Mesendoderm (in vitro differentiated cells): ENCODE results near the gene CALD1.

Experiments used
- DNase-seq: peaks from one replicate; pipeline ENCODE4 v3.0.0; 2013
- H2AK5ac ChIP-seq: 2 replicates; pipeline ENCODE4 v1.6.1; 2013; ENCODE audit warnings: low read length, inconsistent platforms
- H2BK120ac ChIP-seq: 2 replicates; pipeline ENCODE4 v1.6.1; 2013; ENCODE audit warnings: low read depth, mild to moderate bottlenecking, low read length, moderate library complexity, mixed read lengths
- H2BK15ac ChIP-seq: replicated peaks from 2 replicates; pipeline ENCODE4 v1.6.1; 2013; ENCODE audit warnings: low read depth, mild to moderate bottlenecking, moderate library complexity
- H2BK5ac ChIP-seq: 2 replicates; pipeline ENCODE4 v1.6.1; 2013; ENCODE audit warnings: low read length, inconsistent platforms
- H3K18ac ChIP-seq: 2 replicates; pipeline ENCODE4 v1.6.1; 2013; ENCODE audit warnings: mild to moderate bottlenecking, low read length, mixed read lengths
- H3K23ac ChIP-seq: one replicate; pipeline ENCODE4 v1.6.1; 2013; ENCODE audit warnings: low read length
- H3K27ac ChIP-seq: 2 replicates; pipeline ENCODE4 v1.5.1; 2013; ENCODE audit warnings: low read depth, mild to moderate bottlenecking, inconsistent platforms, low read length, moderate library complexity
- H3K27me3 ChIP-seq: 2 replicates; pipeline ENCODE4 v1.6.1; 2013; ENCODE audit warnings: low read length, control low read depth, mild to moderate bottlenecking, inconsistent platforms; ENCODE audit not compliant: insufficient read depth, poor library complexity
- H3K36me3 ChIP-seq: 2 replicates; pipeline ENCODE4 v1.6.1; 2013; ENCODE audit warnings: low read length, inconsistent platforms; ENCODE audit not compliant: control insufficient read depth, insufficient read depth
- H3K4ac ChIP-seq: one replicate; pipeline ENCODE4 v1.6.1; 2013; ENCODE audit warnings: low read depth, mild to moderate bottlenecking, low read length, moderate library complexity
- H3K4me1 ChIP-seq: 2 replicates; pipeline ENCODE4 v1.6.1; 2013; ENCODE audit warnings: low read depth, low read length, inconsistent platforms; ENCODE audit not compliant: control insufficient read depth
- H3K4me2 ChIP-seq: 2 replicates; pipeline ENCODE4 v1.6.1; 2013; ENCODE audit warnings: low read length
- H3K4me3 ChIP-seq: 2 replicates; pipeline ENCODE4 v1.5.1; 2013; ENCODE audit warnings: mild to moderate bottlenecking, low read length
- H3K56ac ChIP-seq: one replicate; pipeline ENCODE4 v1.6.1; 2013; ENCODE audit warnings: low read length
- H3K79me1 ChIP-seq: 2 replicates; pipeline ENCODE4 v1.6.1; 2013; ENCODE audit warnings: low read length, inconsistent platforms
- H3K79me2 ChIP-seq: 2 replicates; pipeline ENCODE4 v1.6.1; 2013; ENCODE audit warnings: mild to moderate bottlenecking, low read length; ENCODE audit not compliant: control insufficient read depth, insufficient read depth
- H3K9ac ChIP-seq: 2 replicates; pipeline ENCODE4 v1.6.1; 2013; ENCODE audit warnings: low read length, inconsistent platforms
- H4K5ac ChIP-seq: one replicate; pipeline ENCODE4 v1.6.1; 2013; ENCODE audit warnings: low read length
- H4K8ac ChIP-seq: one replicate; pipeline ENCODE4 v1.6.1; 2013; ENCODE audit warnings: low read depth, mild to moderate bottlenecking, control low read depth, low read length, moderate library complexity
- WGBS: extraction: QIAGEN DNeasy Blood & Tissue Kit; methylation state at CpG from one replicate; pipeline ENCODE4 v1.1.7; 2013; ENCODE audit warnings: low lambda C conversion rate, missing lambda C conversion rate; ENCODE audit not compliant: insufficient coverage; ENCODE audit errors: extremely low coverage; 5-methylcytosine and 5-hydroxymethylcytosine counted together

CALD1 gene

DNA sequence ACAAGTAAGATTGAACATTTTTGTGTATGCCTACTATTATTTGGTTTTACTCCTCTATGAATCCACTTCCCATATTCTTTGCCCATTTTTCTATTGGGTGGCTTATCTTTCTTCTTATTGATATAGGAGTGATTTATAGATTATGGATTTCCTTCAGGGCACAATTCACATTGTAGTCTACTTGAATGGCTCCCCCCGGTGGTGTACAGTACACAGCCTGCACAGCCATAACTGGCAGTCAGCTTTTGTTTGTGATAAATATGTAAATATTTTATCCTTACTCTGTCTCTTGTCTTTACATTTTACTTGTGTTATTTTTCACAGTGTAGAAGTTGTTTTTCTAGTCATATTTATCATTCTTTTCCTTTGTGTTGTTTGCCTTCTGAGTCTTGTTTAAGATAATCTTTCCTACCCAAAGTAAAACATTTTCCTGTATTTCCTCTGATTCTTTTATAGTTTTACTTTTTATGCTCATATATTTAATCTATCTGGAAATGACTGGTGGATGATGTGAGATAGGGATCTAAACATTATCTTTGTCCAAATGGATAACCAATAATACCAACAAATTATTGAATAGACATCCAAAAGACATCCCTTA is 23.9 kb upstream of the CALD1 start:
- Histone ChIP-seq H3K18ac (no peak overlapping the region), H2AK5ac (no peak overlapping the region), H3K23ac (no peak overlapping the region), H3K4ac (no peak overlapping the region), H3K79me1 (no peaks in the 10 kb centered on the region), H3K56ac (no peak overlapping the region), H4K5ac (no peak overlapping the region), H4K8ac (no peak overlapping the region), H3K4me3 (no peak overlapping the region), H3K27ac (no peak overlapping the region), H3K27me3 (no peaks in the 10 kb centered on the region), H2BK15ac (no peak overlapping the region), H3K36me3 (no peaks in the 10 kb centered on the region), H3K4me1 (no peaks in the 10 kb centered on the region), H3K9ac (no peak overlapping the region), H3K4me2 (no peak overlapping the region), H2BK120ac (no peak overlapping the region), H3K79me2 (no peaks in the 10 kb centered on the region), H2BK5ac (no peak overlapping the region)
- DNase-seq = no peak
- WGBS = no CpG with 5 or more reads among the region's 1 CpG

DNA sequence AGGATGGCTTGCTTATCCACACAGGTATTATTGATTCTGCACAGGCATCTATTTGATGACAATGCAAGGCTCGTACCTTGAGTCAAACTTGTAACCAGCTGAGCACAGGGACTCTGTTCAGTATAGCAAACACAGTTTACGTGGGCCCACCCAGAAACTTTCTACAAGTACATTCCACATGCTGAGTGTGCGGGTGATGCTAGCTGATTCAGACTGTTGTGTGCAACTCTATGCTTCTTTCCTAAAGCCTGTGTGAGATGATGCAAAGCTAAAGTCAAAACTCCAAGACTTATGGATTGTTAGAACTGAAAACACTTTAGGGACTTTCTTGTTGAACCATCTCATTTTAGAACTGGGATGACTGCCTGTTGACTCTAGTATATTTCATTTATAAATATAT is 21.5 kb upstream of the CALD1 start:
- Histone ChIP-seq H3K27ac (no peak overlapping the region), H3K4me3 (no peak overlapping the region), H4K5ac (no peak overlapping the region), H4K8ac (no peak overlapping the region), H3K56ac (no peak overlapping the region), H3K23ac (no peak overlapping the region), H2BK120ac (no peak overlapping the region), H3K4me1 (peaks cover 3% of the 10 kb centered on the region), H2BK5ac (no peak overlapping the region), H3K9ac (no peak overlapping the region), H3K4me2 (no peak overlapping the region), H2BK15ac (no peak overlapping the region), H3K4ac (no peak overlapping the region), H2AK5ac (no peak overlapping the region), H3K79me2 (no peaks in the 10 kb centered on the region), H3K79me1 (no peaks in the 10 kb centered on the region), H3K27me3 (no peaks in the 10 kb centered on the region), H3K18ac (no peak overlapping the region), H3K36me3 (no peaks in the 10 kb centered on the region)
- WGBS = no CpG with 5 or more reads among the region's 3 CpGs
- no peak for DNase-seq

DNA sequence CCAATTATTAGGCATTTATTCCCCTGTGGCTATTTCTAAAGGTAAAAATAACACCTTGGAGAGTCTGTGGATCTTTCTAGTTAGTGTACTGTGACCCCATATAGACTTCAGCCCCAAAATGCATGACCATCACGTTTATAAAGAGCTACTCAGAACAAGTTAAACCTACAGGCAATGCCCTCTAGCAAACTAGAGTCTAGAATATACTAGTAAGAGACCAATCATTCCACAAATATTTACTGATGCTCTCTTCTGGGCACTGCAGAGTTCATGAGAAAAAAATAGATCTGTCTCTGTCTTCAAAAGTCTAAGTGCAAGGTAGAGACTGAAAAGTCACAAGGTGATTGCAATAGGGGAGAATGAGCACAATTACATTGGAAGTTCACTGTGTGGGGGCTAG is 20.5 kb upstream of the CALD1 start:
- H3K4me2 ChIP-seq = no peak overlapping the region
- H3K9ac ChIP-seq = no peak overlapping the region
- H2AK5ac ChIP-seq = no peak overlapping the region
- H2BK15ac ChIP-seq = no peak overlapping the region
- no peak overlapping the region for H2BK5ac ChIP-seq
- peak overlapping the region; percentile 4 for H3K18ac ChIP-seq
- no peak overlapping the region for H3K4me3 ChIP-seq
- no peaks in the 10 kb centered on the region for H3K79me2 ChIP-seq
- no peak for DNase-seq
- no peaks in the 10 kb centered on the region for H3K27me3 ChIP-seq
- H3K56ac ChIP-seq = no peak overlapping the region
- H2BK120ac ChIP-seq = no peak overlapping the region
- no peak overlapping the region for H4K5ac ChIP-seq
- no CpG with 5 or more reads among the region's 1 CpG for WGBS
- no peak overlapping the region for H4K8ac ChIP-seq
- no peak overlapping the region for H3K27ac ChIP-seq
- no peak overlapping the region for H3K4ac ChIP-seq
- no peak overlapping the region for H3K23ac ChIP-seq
- H3K4me1 ChIP-seq = peaks cover 3% of the 10 kb centered on the region
- H3K79me1 ChIP-seq = no peaks in the 10 kb centered on the region
- no peaks in the 10 kb centered on the region for H3K36me3 ChIP-seq

DNA sequence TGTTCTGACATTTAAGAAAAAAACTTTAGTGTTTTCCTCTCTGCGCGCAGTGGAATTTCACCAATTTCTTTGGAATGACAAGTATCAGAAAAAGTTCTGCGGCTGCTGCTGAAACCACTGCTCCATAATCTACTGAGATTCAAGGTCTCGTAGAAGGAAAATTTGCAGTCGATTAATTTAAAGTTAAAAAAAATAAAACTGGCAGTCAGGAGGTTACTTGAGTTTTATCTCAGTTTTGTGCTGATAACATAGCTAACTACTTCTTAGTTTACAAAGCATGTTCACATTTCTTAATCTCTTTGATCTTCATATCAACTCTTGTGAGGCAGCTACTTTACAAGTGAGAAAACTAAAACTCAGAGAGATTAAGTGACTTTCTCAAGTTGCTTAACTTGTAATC is 18.2 kb upstream of the CALD1 start:
- peak overlapping the region; percentile 74 for H2BK120ac ChIP-seq
- H3K27ac ChIP-seq = no peak overlapping the region
- no peaks in the 10 kb centered on the region for H3K79me2 ChIP-seq
- no peak overlapping the region for H3K23ac ChIP-seq
- H4K8ac ChIP-seq = no peak overlapping the region
- H3K56ac ChIP-seq = no peak overlapping the region
- no peak overlapping the region for H4K5ac ChIP-seq
- no peaks in the 10 kb centered on the region for H3K79me1 ChIP-seq
- H3K4ac ChIP-seq = no peak overlapping the region
- no peak overlapping the region for H2AK5ac ChIP-seq
- WGBS = no CpG with 5 or more reads among the region's 5 CpGs
- no peak overlapping the region for H3K4me2 ChIP-seq
- no peaks in the 10 kb centered on the region for H3K36me3 ChIP-seq
- H2BK15ac ChIP-seq = no peak overlapping the region
- H3K4me3 ChIP-seq = no peak overlapping the region
- no peak overlapping the region for H3K18ac ChIP-seq
- H3K9ac ChIP-seq = no peak overlapping the region
- DNase-seq = peak; percentile 69
- H3K4me1 ChIP-seq = peaks cover 3% of the 10 kb centered on the region
- no peaks in the 10 kb centered on the region for H3K27me3 ChIP-seq
- no peak overlapping the region for H2BK5ac ChIP-seq

DNA sequence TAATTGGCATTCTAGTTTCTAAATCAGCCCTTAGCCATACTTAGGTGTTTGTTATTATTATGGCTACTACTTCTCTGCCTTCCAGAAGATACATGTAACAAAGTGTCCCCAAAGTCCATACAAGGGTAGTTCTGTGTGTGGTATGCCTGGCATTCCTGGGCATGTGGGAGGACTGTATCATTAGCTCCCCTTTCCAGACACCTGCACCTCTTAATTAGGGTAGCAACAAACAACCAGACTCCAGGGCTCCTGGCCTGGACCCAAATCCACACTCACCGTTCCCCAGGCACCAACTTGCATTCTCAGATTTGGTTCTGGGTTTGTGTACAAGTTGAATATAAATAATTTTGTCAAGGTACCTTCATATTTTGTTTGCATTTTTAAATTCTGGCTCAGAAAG is 15.5 kb upstream of the CALD1 start:
- no peaks in the 10 kb centered on the region for H3K27me3 ChIP-seq
- H3K4ac ChIP-seq = no peak overlapping the region
- H3K18ac ChIP-seq = no peak overlapping the region
- H3K27ac ChIP-seq = no peak overlapping the region
- WGBS = no CpG with 5 or more reads among the region's 1 CpG
- no peak overlapping the region for H4K8ac ChIP-seq
- peaks cover 3% of the 10 kb centered on the region for H3K4me1 ChIP-seq
- no peak for DNase-seq
- H3K9ac ChIP-seq = no peak overlapping the region
- no peak overlapping the region for H2BK120ac ChIP-seq
- no peak overlapping the region for H3K4me2 ChIP-seq
- no peak overlapping the region for H3K23ac ChIP-seq
- no peaks in the 10 kb centered on the region for H3K79me1 ChIP-seq
- no peak overlapping the region for H2AK5ac ChIP-seq
- no peak overlapping the region for H3K56ac ChIP-seq
- no peak overlapping the region for H2BK5ac ChIP-seq
- no peak overlapping the region for H3K4me3 ChIP-seq
- no peaks in the 10 kb centered on the region for H3K36me3 ChIP-seq
- no peak overlapping the region for H2BK15ac ChIP-seq
- no peaks in the 10 kb centered on the region for H3K79me2 ChIP-seq
- H4K5ac ChIP-seq = no peak overlapping the region

DNA sequence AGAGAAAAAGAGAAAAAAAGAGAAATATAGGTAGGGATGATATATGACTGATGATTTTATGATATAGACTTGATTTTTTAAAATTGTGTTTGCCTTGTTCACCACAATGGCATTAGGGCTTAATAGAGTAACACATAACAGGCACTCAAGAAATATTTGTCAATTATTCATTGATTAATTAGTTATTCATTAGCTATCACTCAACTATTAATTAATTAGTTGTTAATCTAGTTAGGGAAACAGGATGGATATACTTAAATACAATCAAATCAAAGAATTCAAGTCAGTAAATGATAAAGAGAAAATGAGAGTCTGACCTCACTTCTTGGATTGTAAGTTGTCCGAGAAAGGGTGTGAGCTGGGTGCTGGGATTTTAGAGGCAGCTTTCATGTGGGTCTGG is 15.1 kb upstream of the CALD1 start:
- no peak overlapping the region for H4K8ac ChIP-seq
- no peak overlapping the region for H3K4me2 ChIP-seq
- WGBS = no CpG with 5 or more reads among the region's 1 CpG
- no peak overlapping the region for H2BK120ac ChIP-seq
- no peak for DNase-seq
- no peaks in the 10 kb centered on the region for H3K79me1 ChIP-seq
- no peaks in the 10 kb centered on the region for H3K79me2 ChIP-seq
- H3K9ac ChIP-seq = no peak overlapping the region
- no peak overlapping the region for H3K23ac ChIP-seq
- no peak overlapping the region for H4K5ac ChIP-seq
- H2BK5ac ChIP-seq = no peak overlapping the region
- H3K27me3 ChIP-seq = no peaks in the 10 kb centered on the region
- H3K4me1 ChIP-seq = peaks cover 3% of the 10 kb centered on the region
- no peak overlapping the region for H3K56ac ChIP-seq
- H3K36me3 ChIP-seq = no peaks in the 10 kb centered on the region
- no peak overlapping the region for H3K4ac ChIP-seq
- H3K4me3 ChIP-seq = no peak overlapping the region
- no peak overlapping the region for H3K18ac ChIP-seq
- H2BK15ac ChIP-seq = no peak overlapping the region
- H3K27ac ChIP-seq = no peak overlapping the region
- H2AK5ac ChIP-seq = no peak overlapping the region
